K562 (cell line): ENCODE measurements around the gene HEXIM1. TPM values are rescaled to one million over a fixed set of nuclear protein-coding genes. Genes with fewer than 3 reads are reported as not detected.

ENCODE experiments used
- ATAC-seq: fragments of 200-7000 bp; cut with Tn5 transposase; 3 replicates; pipeline ENCODE4 v1.9.1; 2020; ENCODE audit warnings: moderate library complexity
- BruUV-seq: library from RNA; stranded (reverse); fragments of 400-500 nt; replicated peaks from 2 replicates; lab custom pipeline; 2021; lab: Mats Ljungman, UMichigan
- CTCF ChIA-PET: fragments of 300-600 bp; formaldehyde crosslinking; extraction: SDS; loops from one replicate; lab custom pipeline; 2021; ENCODE audit warnings: low intra/inter-chr PET ratio; lab: Yijun Ruan, JAX
- POLR2A ChIA-PET: fragments of 300-600, 350-650 bp; sonication (Branson Sonifier 250); formaldehyde crosslinking; extraction: SDS; loops from one replicate; lab custom pipeline; 2021; ENCODE audit warnings: antibody characterized with exemption, inconsistent platforms; lab: Yijun Ruan, JAX
- DNase-seq, 4 experiments: peaks; one replicate each; pipeline versions ENCODE4 v3.0.0 to v3.0.0-alpha.2; 2011 to 2018; ENCODE audit warnings: low spot score in 3 of 4, mixed read lengths in 3 of 4; ENCODE audit errors: extremely low read depth in 1 of 4
- FAIRE-seq: peaks from 2 replicates; lab custom pipeline; 2011; peaks lifted over from hg19 to GRCh38; lab: Jason Lieb, UNC
- H2AFZ ChIP-seq: 2 replicates; pipeline ENCODE4 v1.6.0; 2011; ENCODE audit warnings: low read depth, low read length, control low read depth, inconsistent platforms
- H3K27ac ChIP-seq: fragments of 200-600 bp; 3 replicates; pipeline ENCODE4 v1.8.0; 2011; ENCODE audit warnings: low read depth, mild to moderate bottlenecking, control low read depth, inconsistent platforms, low read length, moderate library complexity, mixed read lengths; ENCODE audit errors: extremely low read depth
- H3K27me3 ChIP-seq, 2 experiments: fragments of 300-600 bp in 1 of 2; 2 replicates in 1 of 2; 3 replicates in 1 of 2; pipeline versions ENCODE4 v1.6.0 to v1.8.0; 2011; ENCODE audit warnings: inconsistent platforms in 2 of 2, low read length in 2 of 2, mild to moderate bottlenecking in 1 of 2, mixed read lengths in 1 of 2, moderate library complexity in 1 of 2; ENCODE audit not compliant: control insufficient read depth in 2 of 2, insufficient read depth in 2 of 2
- H3K36me3 ChIP-seq: fragments of 300-600 bp; 3 replicates; pipeline ENCODE4 v1.8.0; 2011; ENCODE audit warnings: mild to moderate bottlenecking, low read length, inconsistent platforms; ENCODE audit not compliant: control insufficient read depth, insufficient read depth
- H3K4me1 ChIP-seq, 2 experiments: fragments of 200-600 bp in 1 of 2; replicated peaks in 1 of 2; 2 replicates in 1 of 2; 3 replicates in 1 of 2; pipeline versions ENCODE4 v1.5.1 to v1.8.0; 2011; ENCODE audit warnings: inconsistent platforms in 2 of 2, low read length in 2 of 2, mild to moderate bottlenecking in 1 of 2, mixed read lengths in 1 of 2, moderate library complexity in 1 of 2; ENCODE audit not compliant: control insufficient read depth in 2 of 2, insufficient read depth in 2 of 2
- H3K4me2 ChIP-seq: 2 replicates; pipeline ENCODE4 v1.6.1; 2011; ENCODE audit warnings: low read length, control low read depth, inconsistent platforms, mixed read lengths; ENCODE audit not compliant: insufficient read depth
- H3K4me3 ChIP-seq: fragments of 200-600 bp; sonication (generic), shearing (Covaris generic); 2 replicates; pipeline ENCODE4 v1.5.1; 2016; ENCODE audit warnings: control low read depth, inconsistent platforms
- H3K79me2 ChIP-seq: fragments of 200-600 bp; 3 replicates; pipeline ENCODE4 v1.8.0; 2011; ENCODE audit warnings: low read length, inconsistent platforms; ENCODE audit not compliant: control insufficient read depth, insufficient read depth
- H3K9ac ChIP-seq, 2 experiments: 2 replicates each; pipeline versions ENCODE4 v1.6.0 to v1.6.1; 2011; ENCODE audit warnings: low read depth in 2 of 2, low read length in 2 of 2, control low read depth in 1 of 2, inconsistent platforms in 1 of 2, mild to moderate bottlenecking in 1 of 2, mixed read lengths in 1 of 2; ENCODE audit not compliant: insufficient read depth in 1 of 2
- H3K9me1 ChIP-seq: one replicate; pipeline ENCODE4 v1.6.0; 2011; ENCODE audit warnings: inconsistent platforms, mild to moderate bottlenecking, low read length, moderate library complexity; ENCODE audit not compliant: control insufficient read depth, insufficient read depth
- H3K9me3 ChIP-seq: replicated peaks from 2 replicates; pipeline ENCODE4 v1.5.1; 2011; ENCODE audit warnings: low read depth, low read length, inconsistent platforms; ENCODE audit not compliant: control insufficient read depth, insufficient read depth
- H4K20me1 ChIP-seq: replicated peaks from 2 replicates; pipeline ENCODE4 v1.6.1; 2011; ENCODE audit warnings: low read length, inconsistent platforms, mixed read lengths; ENCODE audit not compliant: control insufficient read depth, insufficient read depth
- ASH1L ChIP-seq: fragments of 450-650 bp; IDR thresholded peaks from 2 replicates; pipeline ENCODE4 v1.6.1; 2018; ENCODE audit warnings: borderline replicate concordance, mild to moderate bottlenecking, low read depth; ENCODE audit not compliant: partially characterized antibody
- ATF7 ChIP-seq: fragments of 450-650 bp; IDR thresholded peaks from 2 replicates; pipeline ENCODE4 v1.7.1; 2014; ENCODE audit warnings: mild to moderate bottlenecking, moderate library complexity
- CREBBP ChIP-seq: IDR thresholded peaks from one replicate; pipeline ENCODE4 v1.6.1; 2012; ENCODE audit warnings: low read depth, mild to moderate bottlenecking, control low read depth, inconsistent platforms, low read length
- DIDO1 ChIP-seq: fragments of 450-650 bp; IDR thresholded peaks from 2 replicates; pipeline ENCODE4 v1.6.1; 2016; ENCODE audit warnings: low read depth, missing biosample characterization, missing genetic modification characterization
- MEF2D ChIP-seq: conservative IDR thresholded peaks from 2 replicates; pipeline ENCODE4 v1.6.1; 2016; ENCODE audit warnings: low read depth, missing genetic modification characterization, missing compliant biosample characterization
- RBFOX2 ChIP-seq: fragments of 200-400 bp; formaldehyde crosslinking; IDR thresholded peaks from 2 replicates; pipeline ENCODE4 v1.6.1; 2017; ENCODE audit warnings: low read depth, mild to moderate bottlenecking, low read length, moderate library complexity
- SLC30A9 ChIP-seq: fragments of 250-450 bp; sonication (Bioruptor Pico); IDR thresholded peaks from 2 replicates; pipeline ENCODE4 v1.8.0; 2022; ENCODE audit warnings: mild to moderate bottlenecking, moderate library complexity
- SMAD4 ChIP-seq: fragments of 250-450 bp; sonication (Bioruptor Pico); conservative IDR thresholded peaks from 2 replicates; pipeline ENCODE4 v1.8.0; 2021; ENCODE audit warnings: inconsistent platforms, mild to moderate bottlenecking, moderate library complexity
- TRIM28 ChIP-seq: fragments of 450-650 bp; IDR thresholded peaks from 2 replicates; pipeline ENCODE4 v1.6.1; 2017
- ZBTB7A ChIP-seq: IDR thresholded peaks from 2 replicates; pipeline ENCODE4 v1.6.1; 2011; ENCODE audit warnings: low read depth, mild to moderate bottlenecking, low read length, moderate library complexity, borderline replicate concordance; ENCODE audit not compliant: control insufficient read depth
- WGBS: fragments of 100-300 bp; shearing (Covaris generic); methylation state at CpG from one replicate; pipeline ENCODE4 v1.1.6; 2016; ENCODE audit warnings: low coverage, mixed read lengths; ENCODE audit not compliant: insufficient coverage; ENCODE audit errors: missing lambda C conversion rate; 5-methylcytosine and 5-hydroxymethylcytosine counted together
- in situ Hi-C: fragments of 300-500 bp; cut with MboI; formaldehyde crosslinking; loops from 4 replicates; pipeline ENCODE4 v1.15.0; 2018; ENCODE audit warnings: inconsistent platforms, mixed read lengths
- intact Hi-C: fragments of 100-400 bp; cut with micrococcal nuclease; formaldehyde crosslinking; loops from 2 replicates; pipeline ENCODE4 v1.14.2; 2022
- polyA plus RNA-seq, 8 experiments: library from polyadenylated mRNA; depleted of rRNA in 4 of 8; stranded (reverse) in 5 of 8; unstranded in 3 of 8; fragments of >200 nt; fragmentation: Nextera tagmentation in 2 of 8; fragmentation: Illumina TruSeq in 1 of 8; extraction: Ambion mirVana in 2 of 8; extraction: Trizol in 1 of 8; gene quantifications; 2 replicates each; pipeline versions ENCODE4 v1.2.1 to v1.2.3, GENCODE V29; 2011 to 2014; ENCODE audit warnings: inconsistent platforms in 1 of 8, missing spikeins in 1 of 8
- total RNA-seq, 7 experiments: library from RNA; depleted of rRNA in 6 of 7; stranded (reverse); fragments of >200 nt in 6 of 7; fragmentation: Illumina TruSeq in 2 of 7; extraction: Trizol in 2 of 7; gene quantifications; 2 replicates each; pipeline versions ENCODE4 v1.2.1 to v1.2.3, GENCODE V29; 2011 to 2021; ENCODE audit warnings: low replicate concordance in 1 of 7
- TF ChIP-seq, protein P1 (sequence below): fragments of 450-650 bp; formaldehyde crosslinking; conservative IDR thresholded peaks from 2 replicates; pipeline ENCODE4 v1.4.0; 2022; ENCODE audit warnings: mild to moderate bottlenecking, missing genetic modification characterization
- TF ChIP-seq, protein P2 (sequence below): sonication (generic); formaldehyde crosslinking; IDR thresholded peaks from 2 replicates; pipeline ENCODE4 v1.8.0; 2022; ENCODE audit warnings: mild to moderate bottlenecking, missing genetic modification reagents, borderline replicate concordance
- TF ChIP-seq, protein P3 (sequence below): IDR thresholded peaks from 3 replicates; pipeline ENCODE4 v1.6.1; 2011; ENCODE audit warnings: borderline replicate concordance, mild to moderate bottlenecking; ENCODE audit not compliant: insufficient read length, insufficient read depth
- TF ChIP-seq, protein P4 (sequence below): fragments of 250-450 bp; sonication (Bioruptor Pico); IDR thresholded peaks from 2 replicates; pipeline ENCODE4 v1.4.0; 2020; ENCODE audit warnings: mild to moderate bottlenecking

HEXIM1 gene
- total and polyA plus RNA-seq, 9 of the 15 experiments (the other 6 are each of a cell fraction or from before 2014, with no cell fraction given): 1.4 to 28.3 (median 9.1) TPM

DNA sequence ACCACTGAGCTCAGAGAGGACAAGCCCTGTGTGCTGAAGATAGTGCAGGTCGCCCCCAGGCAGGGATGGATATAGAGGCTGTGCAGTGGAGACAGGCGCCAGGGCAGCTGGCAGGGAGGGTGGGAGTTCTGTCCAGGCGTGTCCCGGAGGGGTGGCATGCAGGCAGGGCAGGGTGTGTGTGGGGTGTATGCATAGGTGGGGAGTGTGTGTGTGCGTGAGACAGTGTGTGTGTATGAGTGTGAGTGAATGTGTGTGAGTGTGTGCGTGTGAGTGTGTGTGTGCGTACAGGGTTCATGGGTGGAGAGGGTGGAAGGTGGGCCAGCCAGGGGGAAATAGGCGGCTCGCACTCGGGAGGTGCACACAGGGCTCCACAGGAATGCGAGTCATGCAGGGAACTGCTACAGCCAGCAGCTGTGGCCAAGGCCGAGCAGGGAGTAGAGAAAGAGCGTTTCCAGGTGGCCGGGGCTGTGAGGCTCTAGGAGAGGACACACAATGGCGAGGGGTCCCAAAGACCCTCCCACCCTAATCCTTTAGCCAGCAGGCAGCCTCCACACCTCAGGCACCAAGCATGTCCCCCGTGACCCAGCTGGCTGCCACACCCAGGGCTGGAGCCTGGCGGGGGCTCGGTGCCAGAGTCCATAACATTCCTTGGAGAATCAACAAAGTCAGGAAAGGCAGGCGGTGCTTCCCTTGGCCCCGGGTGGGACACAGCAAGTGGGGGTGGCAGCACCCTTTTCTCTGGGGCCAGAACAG, 20.6 kb upstream of the HEXIM1 start:
- H3K4me2 ChIP-seq: no peak overlapping the region
- H4K20me1 ChIP-seq: peaks cover 6% of the 10 kb centered on the region; the same call in 1 of the 2 replicates
- peaks cover 45 to 64% of the 10 kb centered on the region in 2 experiments for H3K4me1 ChIP-seq
- H3K36me3 ChIP-seq: no peaks in the 10 kb centered on the region
- no peaks in the 10 kb centered on the region for H3K9me1 ChIP-seq
- H3K27me3 ChIP-seq: no peaks in the 10 kb centered on the region
- peak overlapping the region in 1 of 2 experiments; percentile 80; a peak in 2 of 4 replicates for H3K9ac ChIP-seq
- FAIRE-seq (no peak), ATAC-seq (no peak), DNase-seq (no peak)
- intact Hi-C loops (loop anchor here (10.0 kb wide), 1 partner anchor 113 kb away; no protein-coding TSS in a partner anchor), in situ Hi-C loops (no loop called here)
- BruUV-seq: no TSS peak
- no peak overlapping the region for H3K4me3 ChIP-seq
- ChIA-PET POLR2A (interaction anchor here (0.6 to 5.2 kb wide), 4 partner anchors 18 to 285 kb away, joined by 3 to 48 read pairs (median 3); partner anchors contain the start of gene HEXIM1), CTCF (no interaction called here)
- H2AFZ ChIP-seq: peak overlapping the region; percentile 8; the same call in 1 of the 2 replicates
- no peak overlapping the region; the same call in 2 of the 3 replicates for H3K27ac ChIP-seq
- H3K79me2 ChIP-seq: no peaks in the 10 kb centered on the region; the same call in 2 of the 3 replicates
- 63% methylated on average over 19 of the region's 20 CpGs for WGBS
- no peaks in the 10 kb centered on the region for H3K9me3 ChIP-seq
- no peak for TF ChIP-seq ATF7
- TF ChIP-seq CREBBP: no peak
- no peak for TF ChIP-seq TRIM28
- TF ChIP-seq DIDO1 (tag): no peak
- no peak for TF ChIP-seq SLC30A9 (CRISPR knock-in tag)
- 0 out of 2 replicates have a peak, but pooled peaks have one; percentile 20 for TF ChIP-seq RBFOX2
- TF ChIP-seq MEF2D (tag): no peak
- TF ChIP-seq ASH1L: no peak
- TF ChIP-seq, protein P1, sequence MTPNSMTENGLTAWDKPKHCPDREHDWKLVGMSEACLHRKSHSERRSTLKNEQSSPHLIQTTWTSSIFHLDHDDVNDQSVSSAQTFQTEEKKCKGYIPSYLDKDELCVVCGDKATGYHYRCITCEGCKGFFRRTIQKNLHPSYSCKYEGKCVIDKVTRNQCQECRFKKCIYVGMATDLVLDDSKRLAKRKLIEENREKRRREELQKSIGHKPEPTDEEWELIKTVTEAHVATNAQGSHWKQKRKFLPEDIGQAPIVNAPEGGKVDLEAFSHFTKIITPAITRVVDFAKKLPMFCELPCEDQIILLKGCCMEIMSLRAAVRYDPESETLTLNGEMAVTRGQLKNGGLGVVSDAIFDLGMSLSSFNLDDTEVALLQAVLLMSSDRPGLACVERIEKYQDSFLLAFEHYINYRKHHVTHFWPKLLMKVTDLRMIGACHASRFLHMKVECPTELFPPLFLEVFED (CRISPR knock-in tag): peak; percentile 50; the same call in 1 of the 2 replicates
- no peak for TF ChIP-seq SMAD4 (CRISPR knock-in tag)
- TF ChIP-seq, protein P2, sequence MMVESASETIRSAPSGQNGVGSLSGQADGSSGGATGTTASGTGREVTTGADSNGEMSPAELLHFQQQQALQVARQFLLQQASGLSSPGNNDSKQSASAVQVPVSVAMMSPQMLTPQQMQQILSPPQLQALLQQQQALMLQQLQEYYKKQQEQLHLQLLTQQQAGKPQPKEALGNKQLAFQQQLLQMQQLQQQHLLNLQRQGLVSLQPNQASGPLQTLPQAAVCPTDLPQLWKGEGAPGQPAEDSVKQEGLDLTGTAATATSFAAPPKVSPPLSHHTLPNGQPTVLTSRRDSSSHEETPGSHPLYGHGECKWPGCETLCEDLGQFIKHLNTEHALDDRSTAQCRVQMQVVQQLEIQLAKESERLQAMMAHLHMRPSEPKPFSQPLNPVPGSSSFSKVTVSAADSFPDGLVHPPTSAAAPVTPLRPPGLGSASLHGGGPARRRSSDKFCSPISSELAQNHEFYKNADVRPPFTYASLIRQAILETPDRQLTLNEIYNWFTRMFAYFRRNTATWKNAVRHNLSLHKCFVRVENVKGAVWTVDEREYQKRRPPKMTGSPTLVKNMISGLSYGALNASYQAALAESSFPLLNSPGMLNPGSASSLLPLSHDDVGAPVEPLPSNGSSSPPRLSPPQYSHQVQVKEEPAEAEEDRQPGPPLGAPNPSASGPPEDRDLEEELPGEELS (CRISPR knock-in tag): no peak
- TF ChIP-seq, protein P3, sequence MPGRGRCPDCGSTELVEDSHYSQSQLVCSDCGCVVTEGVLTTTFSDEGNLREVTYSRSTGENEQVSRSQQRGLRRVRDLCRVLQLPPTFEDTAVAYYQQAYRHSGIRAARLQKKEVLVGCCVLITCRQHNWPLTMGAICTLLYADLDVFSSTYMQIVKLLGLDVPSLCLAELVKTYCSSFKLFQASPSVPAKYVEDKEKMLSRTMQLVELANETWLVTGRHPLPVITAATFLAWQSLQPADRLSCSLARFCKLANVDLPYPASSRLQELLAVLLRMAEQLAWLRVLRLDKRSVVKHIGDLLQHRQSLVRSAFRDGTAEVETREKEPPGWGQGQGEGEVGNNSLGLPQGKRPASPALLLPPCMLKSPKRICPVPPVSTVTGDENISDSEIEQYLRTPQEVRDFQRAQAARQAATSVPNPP: no peak
- TF ChIP-seq, protein P4, sequence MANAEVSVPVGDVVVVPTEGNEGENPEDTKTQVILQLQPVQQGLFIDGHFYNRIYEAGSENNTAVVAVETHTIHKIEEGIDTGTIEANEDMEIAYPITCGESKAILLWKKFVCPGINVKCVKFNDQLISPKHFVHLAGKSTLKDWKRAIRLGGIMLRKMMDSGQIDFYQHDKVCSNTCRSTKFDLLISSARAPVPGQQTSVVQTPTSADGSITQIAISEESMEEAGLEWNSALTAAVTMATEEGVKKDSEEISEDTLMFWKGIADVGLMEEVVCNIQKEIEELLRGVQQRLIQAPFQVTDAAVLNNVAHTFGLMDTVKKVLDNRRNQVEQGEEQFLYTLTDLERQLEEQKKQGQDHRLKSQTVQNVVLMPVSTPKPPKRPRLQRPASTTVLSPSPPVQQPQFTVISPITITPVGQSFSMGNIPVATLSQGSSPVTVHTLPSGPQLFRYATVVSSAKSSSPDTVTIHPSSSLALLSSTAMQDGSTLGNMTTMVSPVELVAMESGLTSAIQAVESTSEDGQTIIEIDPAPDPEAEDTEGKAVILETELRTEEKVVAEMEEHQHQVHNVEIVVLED (CRISPR knock-in tag): no peak
- TF ChIP-seq ZBTB7A: 0 out of 2 replicates have a peak, but pooled peaks have one; percentile 38
